ENCODE results near the gene EEF2K.

- TF ChIP-seq CTCF (IDR thresholded peaks at IDR 0.05) (no peak), POLR2A (IDR thresholded peaks at IDR 0.05) (no peak)
Observed at GRCh38 chr16:22316411-22316811, 110.3 kb downstream of the EEF2K start.

Data from thyroid gland (tissue), 4 donors.